BJ (cell line): Measurements from ENCODE around the gene SH3BGRL3. TPM values are rescaled to one million over a fixed set of nuclear protein-coding genes. Genes with fewer than 3 reads are reported as not detected.
"Not testable (repeated sequence)": the region's sequence is repeated elsewhere in the genome, so short reads cannot be mapped to it uniquely, and the experiment has no call there.

Experiments used
- CTCF ChIA-PET: fragments of 350-600 bp; formaldehyde crosslinking; extraction: SDS; loops from one replicate; lab custom pipeline; 2021; ENCODE audit warnings: antibody characterized with exemption, inconsistent platforms; lab: Yijun Ruan, JAX
- POLR2A ChIA-PET: fragments of 300-600 bp; sonication (Branson Sonifier 250); formaldehyde crosslinking; extraction: SDS; loops from one replicate; lab custom pipeline; 2021; ENCODE audit warnings: antibody characterized with exemption; lab: Charles Lee
- DNase-seq: peaks from one replicate; pipeline ENCODE4 v3.0.0-alpha.2; 2011; ENCODE audit warnings: low read depth
- H3K27me3 ChIP-seq: 2 replicates; pipeline ENCODE4 v1.6.0; 2011; ENCODE audit warnings: low read length; ENCODE audit not compliant: control insufficient read depth, insufficient read depth
- H3K36me3 ChIP-seq: 2 replicates; pipeline ENCODE4 v1.5.1; 2011; ENCODE audit warnings: low read length; ENCODE audit not compliant: control insufficient read depth, insufficient read depth
- H3K4me3 ChIP-seq: 2 replicates; pipeline ENCODE4 v1.5.1; 2011; ENCODE audit warnings: low read depth, mild to moderate bottlenecking, control low read depth, low read length
- polyA plus RNA-seq: library from polyadenylated mRNA; depleted of rRNA; stranded (reverse); fragments of >200 nt; gene quantifications from 2 replicates; pipeline ENCODE4 v1.2.3, GENCODE V29; 2011
- TF ChIP-seq, protein P1 (sequence below): IDR thresholded peaks from 2 replicates; pipeline ENCODE4 v1.5.1; 2011; ENCODE audit warnings: low read depth, mild to moderate bottlenecking, control low read depth, inconsistent platforms, low read length, moderate library complexity; ENCODE audit not compliant: insufficient read depth

SH3BGRL3 gene
- polyA plus RNA-seq, 1 experiment = 298 TPM

GRCh38 chr1:26290122-26290881 lies 10.4 kb downstream of the SH3BGRL3 start:
- ChIA-PET POLR2A (no interaction called here), CTCF (no interaction called here)
- TF ChIP-seq, protein P1, sequence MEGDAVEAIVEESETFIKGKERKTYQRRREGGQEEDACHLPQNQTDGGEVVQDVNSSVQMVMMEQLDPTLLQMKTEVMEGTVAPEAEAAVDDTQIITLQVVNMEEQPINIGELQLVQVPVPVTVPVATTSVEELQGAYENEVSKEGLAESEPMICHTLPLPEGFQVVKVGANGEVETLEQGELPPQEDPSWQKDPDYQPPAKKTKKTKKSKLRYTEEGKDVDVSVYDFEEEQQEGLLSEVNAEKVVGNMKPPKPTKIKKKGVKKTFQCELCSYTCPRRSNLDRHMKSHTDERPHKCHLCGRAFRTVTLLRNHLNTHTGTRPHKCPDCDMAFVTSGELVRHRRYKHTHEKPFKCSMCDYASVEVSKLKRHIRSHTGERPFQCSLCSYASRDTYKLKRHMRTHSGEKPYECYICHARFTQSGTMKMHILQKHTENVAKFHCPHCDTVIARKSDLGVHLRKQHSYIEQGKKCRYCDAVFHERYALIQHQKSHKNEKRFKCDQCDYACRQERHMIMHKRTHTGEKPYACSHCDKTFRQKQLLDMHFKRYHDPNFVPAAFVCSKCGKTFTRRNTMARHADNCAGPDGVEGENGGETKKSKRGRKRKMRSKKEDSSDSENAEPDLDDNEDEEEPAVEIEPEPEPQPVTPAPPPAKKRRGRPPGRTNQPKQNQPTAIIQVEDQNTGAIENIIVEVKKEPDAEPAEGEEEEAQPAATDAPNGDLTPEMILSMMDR = no peak
- no peak overlapping the region for H3K4me3 ChIP-seq
- no peak for DNase-seq
- H3K27me3 ChIP-seq = no peaks in the 10 kb centered on the region
- H3K36me3 ChIP-seq = no peaks in the 10 kb centered on the region; the same call in 1 of the 2 replicates

DNA sequence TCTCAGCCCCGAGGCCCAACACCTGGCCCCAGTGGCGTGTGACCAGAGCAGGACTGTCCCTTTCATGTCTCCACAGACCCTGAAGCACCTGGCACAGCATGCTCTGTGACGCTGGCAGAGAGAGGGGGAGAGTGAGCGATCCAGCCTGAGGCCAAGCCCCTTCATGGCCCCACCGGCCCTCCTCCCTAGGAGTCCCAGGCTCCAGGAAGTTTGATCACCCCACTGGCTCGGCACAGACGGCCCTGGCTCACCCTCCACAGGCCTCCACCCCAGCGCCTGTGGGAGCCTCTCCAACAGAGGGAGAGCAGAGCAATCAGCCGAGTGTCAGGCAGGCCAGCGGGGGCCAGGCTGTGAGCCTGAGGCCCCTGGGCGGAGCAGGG lies 11.0 kb downstream of the SH3BGRL3 start:
- ChIA-PET POLR2A (no interaction called here), CTCF (no interaction called here)
- no peaks in the 10 kb centered on the region for H3K27me3 ChIP-seq
- no peak for DNase-seq
- H3K36me3 ChIP-seq = no peaks in the 10 kb centered on the region; the same call in 1 of the 2 replicates
- H3K4me3 ChIP-seq = no peak overlapping the region
- TF ChIP-seq, protein P1 = no peak

DNA sequence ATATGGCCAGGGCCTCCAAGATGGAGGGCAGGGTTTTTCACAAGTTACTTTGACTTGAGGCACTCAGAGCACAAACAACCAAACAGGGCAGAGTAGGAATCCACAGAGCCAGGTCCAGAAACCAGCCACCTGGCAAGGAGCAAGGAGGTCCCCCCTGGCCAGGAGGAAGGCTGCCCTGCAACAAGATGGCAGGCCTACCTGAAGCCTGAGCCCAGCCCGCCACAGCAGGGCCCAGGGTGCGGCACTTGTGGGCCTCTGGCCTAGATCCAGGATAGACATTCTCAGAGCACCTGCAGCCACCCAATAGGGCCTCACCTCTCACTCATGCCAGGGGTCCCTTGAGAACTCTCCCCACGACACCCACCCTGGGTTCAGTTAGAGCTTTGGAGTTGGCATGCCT lies 11.5 kb downstream of the SH3BGRL3 start:
- POLR2A ChIA-PET = no interaction called here
- DNase-seq = no peak
- TF ChIP-seq, protein P1 = no peak
- H3K27me3 ChIP-seq = no peaks in the 10 kb centered on the region
- no peak overlapping the region for H3K4me3 ChIP-seq
- no peaks in the 10 kb centered on the region; the same call in 1 of the 2 replicates for H3K36me3 ChIP-seq
- CTCF ChIA-PET = no interaction called here

DNA sequence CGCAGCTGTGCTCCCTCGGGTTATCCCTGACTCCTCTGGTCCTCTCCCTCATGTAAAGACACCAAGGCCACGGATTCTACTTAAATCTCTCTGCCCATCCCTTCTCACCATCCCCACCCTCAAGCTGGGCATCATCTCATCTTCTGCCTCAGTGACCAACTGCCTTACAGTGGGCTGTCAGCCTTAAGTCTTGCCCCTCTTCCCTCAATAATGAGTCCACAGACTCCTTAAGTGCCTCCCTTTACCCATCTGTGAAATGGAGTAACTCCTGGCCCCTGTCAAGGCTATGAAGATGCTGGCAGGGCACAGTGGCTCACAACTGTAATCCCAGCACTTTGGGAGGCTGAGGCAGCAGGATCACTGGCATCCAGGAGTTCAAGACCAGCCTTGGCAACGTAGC lies 12.1 kb downstream of the SH3BGRL3 start:
- POLR2A ChIA-PET = no interaction called here
- Histone ChIP-seq H3K4me3 (no peak overlapping the region), H3K36me3 (no peaks in the 10 kb centered on the region; the same call in 1 of the 2 replicates), H3K27me3 (no peaks in the 10 kb centered on the region)
- DNase-seq = no peak
- TF ChIP-seq, protein P1 = no peak
- CTCF ChIA-PET = no interaction called here

DNA sequence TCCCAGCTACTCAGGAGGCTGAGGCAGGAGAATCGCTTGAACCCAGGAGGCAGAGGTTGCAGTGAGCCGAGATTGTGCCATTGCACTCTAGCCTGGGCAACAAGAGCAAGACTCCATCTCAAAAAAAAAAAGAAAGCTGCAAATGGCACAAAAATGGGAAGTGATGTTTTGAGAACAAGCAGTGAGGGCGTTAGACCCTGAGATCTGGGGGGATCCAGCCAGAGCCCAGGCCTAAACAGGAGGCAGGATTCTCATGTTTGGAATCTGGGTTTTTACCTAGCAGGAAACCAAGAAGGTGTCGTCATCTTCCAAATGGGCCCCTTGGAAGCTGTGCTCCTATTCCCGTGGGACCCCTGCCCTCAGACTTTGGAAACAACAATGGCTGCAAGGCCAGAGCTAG lies 12.8 kb downstream of the SH3BGRL3 start:
- H3K4me3 ChIP-seq, POLR2A ChIA-PET, DNase-seq, H3K36me3 ChIP-seq, H3K27me3 ChIP-seq: not testable (repeated sequence)
- CTCF ChIA-PET = interaction anchor here (0.7 kb wide), 1 partner anchor 29 kb away, joined by 3 read pairs; no protein-coding TSS in a partner anchor
